HCT116 (cell line): Measurements from ENCODE around the gene FBXL2. TPM values are rescaled to one million over a fixed set of nuclear protein-coding genes. Genes with fewer than 3 reads are reported as not detected.

Source experiments
- ATAC-seq: fragments of 200-7000 bp; cut with Tn5 transposase; 2 replicates; pipeline ENCODE4 v1.9.1; 2020; ENCODE audit warnings: mild to moderate bottlenecking, moderate library complexity
- BruUV-seq: library from RNA; stranded (reverse); fragments of 400-500 nt; replicated peaks from 2 replicates; lab custom pipeline; 2021; lab: Mats Ljungman, UMichigan
- CTCF ChIA-PET: fragments of 300-600 bp; sonication (Branson Sonifier 250); formaldehyde crosslinking; loops from one replicate; lab custom pipeline; 2021; ENCODE audit warnings: antibody characterized with exemption; lab: Charles Lee
- POLR2A ChIA-PET: fragments of 300-600, 350-600 bp; sonication (Branson Sonifier 250); formaldehyde crosslinking; loops from one replicate; lab custom pipeline; 2021; ENCODE audit warnings: antibody characterized with exemption; lab: Charles Lee
- RAD21 ChIA-PET, 2 experiments: fragments of 300-600 bp; sonication (Branson Sonifier 250); formaldehyde crosslinking; loops; one replicate each; lab custom pipeline; 2023; ENCODE audit warnings: low total read pairs in 2 of 2; ENCODE audit not compliant: uncharacterized antibody in 2 of 2, unreplicated experiment in 2 of 2, low non-redundant PET in 1 of 2; lab: Charles Lee
- DNase-seq: peaks from one replicate; pipeline ENCODE4 v3.0.0-alpha.2; 2010; ENCODE audit warnings: low read depth, low spot score
- H2AFZ ChIP-seq: fragments of 200-600 bp; shearing (Covaris generic), sonication (generic); 2 replicates; pipeline ENCODE4 v1.6.1; 2017; ENCODE audit warnings: low read depth, mixed run types, mixed read lengths, antibody characterized with exemption, low read length; ENCODE audit not compliant: poor library complexity, severe bottlenecking
- H3K27ac ChIP-seq: 2 replicates; pipeline ENCODE4 v1.5.1; 2012; ENCODE audit warnings: low read depth, low read length
- H3K27me3 ChIP-seq: fragments of 200-600 bp; sonication (generic); 2 replicates; pipeline ENCODE4 v1.6.1; 2016; ENCODE audit warnings: mixed run types, low read length, mixed read lengths; ENCODE audit not compliant: insufficient read depth
- H3K36me3 ChIP-seq, 2 experiments: fragments of 200-500 bp in 1 of 2; fragments of 200-600 bp in 1 of 2; sonication (Bioruptor generic) in 1 of 2; sonication (generic) in 1 of 2; 2 replicates each; pipeline versions ENCODE4 v1.5.1 to v1.6.1; 2014 to 2016; ENCODE audit warnings: low read length in 2 of 2, inconsistent platforms in 1 of 2, mixed read lengths in 1 of 2, mixed run types in 1 of 2; ENCODE audit not compliant: insufficient read depth in 2 of 2, control insufficient read depth in 1 of 2
- H3K4me1 ChIP-seq, 2 experiments: fragments of 200-600 bp in 1 of 2; sonication (generic) in 1 of 2; 2 replicates each; pipeline versions ENCODE4 v1.5.1 to v1.6.1; 2012 to 2017; ENCODE audit warnings: low read length in 2 of 2, inconsistent platforms in 1 of 2, mild to moderate bottlenecking in 1 of 2, mixed read lengths in 1 of 2, mixed run types in 1 of 2, moderate library complexity in 1 of 2; ENCODE audit not compliant: insufficient read depth in 2 of 2, control insufficient read depth in 1 of 2
- H3K4me2 ChIP-seq: fragments of 200-600 bp; sonication (generic); 2 replicates; pipeline ENCODE4 v1.6.1; 2017; ENCODE audit warnings: mixed run types, low read length, mixed read lengths
- H3K4me3 ChIP-seq, 2 experiments: fragments of 200-600 bp in 1 of 2; sonication (generic) in 1 of 2; replicated peaks in 1 of 2; 2 replicates each; pipeline ENCODE4 v1.5.1; 2011 to 2016; ENCODE audit warnings: low read length in 2 of 2, control low read depth in 1 of 2, low read depth in 1 of 2, mild to moderate bottlenecking in 1 of 2, mixed read lengths in 1 of 2, mixed run types in 1 of 2
- H3K79me2 ChIP-seq: fragments of 200-600 bp; sonication (generic); 2 replicates; pipeline ENCODE4 v1.6.1; 2017; ENCODE audit warnings: mild to moderate bottlenecking, mixed run types, low read length, moderate library complexity, mixed read lengths; ENCODE audit not compliant: insufficient read depth
- H3K9ac ChIP-seq: fragments of 200-600 bp; sonication (generic); 2 replicates; pipeline ENCODE4 v1.6.1; 2016; ENCODE audit warnings: low read length, mixed read lengths
- H3K9me2 ChIP-seq: fragments of 200-600 bp; sonication (generic), shearing (Covaris generic); 2 replicates; pipeline ENCODE4 v1.6.1; 2017; ENCODE audit warnings: mixed run types, mild to moderate bottlenecking, moderate library complexity; ENCODE audit not compliant: insufficient read depth
- H3K9me3 ChIP-seq, 2 experiments: fragments of 200-500 bp in 1 of 2; fragments of 200-600 bp in 1 of 2; sonication (Bioruptor generic) in 1 of 2; sonication (generic) in 1 of 2; 2 replicates each; pipeline ENCODE4 v1.6.1; 2014 to 2017; ENCODE audit warnings: low read length in 2 of 2, mixed read lengths in 2 of 2, inconsistent platforms in 1 of 2, low read depth in 1 of 2, mild to moderate bottlenecking in 1 of 2, mixed run types in 1 of 2, moderate library complexity in 1 of 2; ENCODE audit not compliant: control insufficient read depth in 1 of 2, insufficient read depth in 1 of 2
- H4K20me1 ChIP-seq: fragments of 200-600 bp; sonication (generic), shearing (Covaris generic); 2 replicates; pipeline ENCODE4 v1.6.1; 2017; ENCODE audit warnings: mixed run types, mild to moderate bottlenecking, moderate library complexity; ENCODE audit not compliant: insufficient read depth
- ATF3 ChIP-seq: IDR thresholded peaks from 2 replicates; pipeline ENCODE4 v1.6.1; 2012
- CBX3 ChIP-seq: IDR thresholded peaks from 2 replicates; pipeline ENCODE4 v1.6.1; 2012; ENCODE audit warnings: low read depth
- CEBPB ChIP-seq: IDR thresholded peaks from 2 replicates; pipeline ENCODE4 v1.6.1; 2012; ENCODE audit warnings: low read depth
- CTCF ChIP-seq, 3 experiments: fragments of 200-600 bp in 1 of 3; sonication (generic) in 1 of 3; IDR thresholded peaks in 2 of 3; conservative IDR thresholded peaks in 1 of 3; 2 replicates each; pipeline ENCODE4 v1.5.1; 2012 to 2017; ENCODE audit warnings: low read depth in 2 of 3, low read length in 2 of 3, antibody characterized with exemption in 1 of 3, borderline replicate concordance in 1 of 3, control low read depth in 1 of 3, mild to moderate bottlenecking in 1 of 3, mixed read lengths in 1 of 3, mixed run types in 1 of 3, moderate library complexity in 1 of 3; ENCODE audit not compliant: insufficient read depth in 1 of 3
- EGR1 ChIP-seq: IDR thresholded peaks from 2 replicates; pipeline ENCODE4 v1.6.1; 2012; ENCODE audit warnings: low read depth
- ELF1 ChIP-seq: IDR thresholded peaks from 2 replicates; pipeline ENCODE4 v1.6.1; 2012; ENCODE audit warnings: low read depth, borderline replicate concordance
- EZH2phosphoT487 ChIP-seq: fragments of 200-600 bp; IDR thresholded peaks from 2 replicates; pipeline ENCODE4 v1.6.1; 2018; ENCODE audit warnings: antibody characterized with exemption, borderline replicate concordance
- JUND ChIP-seq: IDR thresholded peaks from 2 replicates; pipeline ENCODE4 v1.6.1; 2012
- MAX ChIP-seq: IDR thresholded peaks from 2 replicates; pipeline ENCODE4 v1.6.1; 2012
- POLR2A ChIP-seq: IDR thresholded peaks from 2 replicates; pipeline ENCODE4 v1.7.0; 2011; ENCODE audit warnings: borderline replicate concordance; ENCODE audit not compliant: insufficient read depth, insufficient read length; ENCODE audit errors: extremely low read depth
- RAD21 ChIP-seq: IDR thresholded peaks from 2 replicates; pipeline ENCODE4 v1.6.1; 2012; ENCODE audit warnings: low read depth, mild to moderate bottlenecking
- REST ChIP-seq: IDR thresholded peaks from 2 replicates; pipeline ENCODE4 v1.6.1; 2012; ENCODE audit warnings: low read depth
- SIN3A ChIP-seq: IDR thresholded peaks from 2 replicates; pipeline ENCODE4 v1.6.1; 2012; ENCODE audit warnings: low read depth
- SP1 ChIP-seq: IDR thresholded peaks from 2 replicates; pipeline ENCODE4 v1.6.1; 2012; ENCODE audit warnings: low read depth
- SRF ChIP-seq: IDR thresholded peaks from 2 replicates; pipeline ENCODE4 v1.6.1; 2012; ENCODE audit warnings: low read depth
- TCF7L2 ChIP-seq: IDR thresholded peaks from 2 replicates; pipeline ENCODE4 v1.7.0; 2011; ENCODE audit warnings: borderline replicate concordance, inconsistent platforms; ENCODE audit not compliant: insufficient read depth, insufficient read length; ENCODE audit errors: extremely low read depth
- ZBTB33 ChIP-seq: IDR thresholded peaks from 2 replicates; pipeline ENCODE4 v1.6.1; 2011; ENCODE audit warnings: mild to moderate bottlenecking, low read length, moderate library complexity; ENCODE audit not compliant: insufficient replicate concordance; ENCODE audit errors: extremely low read depth
- ZFX ChIP-seq: fragments of 450-650 bp; IDR thresholded peaks from 2 replicates; pipeline ENCODE4 v1.6.1; 2017
- ZNF274 ChIP-seq: fragments of 200-500 bp; sonication (Bioruptor generic); IDR thresholded peaks from 2 replicates; pipeline ENCODE4 v1.6.1; 2014; ENCODE audit warnings: mild to moderate bottlenecking, low read depth, low read length, inconsistent platforms
- intact Hi-C: fragments of 100-400 bp; cut with micrococcal nuclease; formaldehyde crosslinking; loops from 2 replicates; pipeline ENCODE4 v1.10.0; 2022
- total RNA-seq: library from RNA; stranded (reverse); gene quantifications from one replicate; pipeline ENCODE4 v1.2.1, GENCODE V29; 2021; ENCODE audit not compliant: unreplicated experiment

Gene FBXL2
- total RNA-seq, 1 experiment from 2014 or later = 12.8 TPM

- TF ChIP-seq ZBTB33 (no peak), SP1 (no peak), SRF (no peak), CEBPB (no peak), ATF3 (no peak)
Measured at GRCh38 chr3:33401781-33402180, 124.5 kb downstream of the FBXL2 start (continued).

- Histone ChIP-seq H3K9ac (no peak overlapping the region), H3K9me2 (no peaks in the 10 kb centered on the region), H3K27ac (no peak overlapping the region), H4K20me1 (peaks cover 4% of the 10 kb centered on the region; the same call in 1 of the 2 replicates), H3K79me2 (peaks cover 9% of the 10 kb centered on the region), H3K36me3 (peaks cover 42 to 69% of the 10 kb centered on the region in 2 experiments), H3K27me3 (no peaks in the 10 kb centered on the region), H3K9me3 (no peaks in the 10 kb centered on the region), H3K4me2 (no peak overlapping the region), H2AFZ (no peak overlapping the region), H3K4me1 (no peaks in the 10 kb centered on the region), H3K4me3 (no peak overlapping the region)
- no TSS peak for BruUV-seq
- ATAC-seq (no peak), DNase-seq (no peak)
- POLR2A ChIA-PET = no interaction called here
- RAD21 ChIA-PET = no interaction called here
- CTCF ChIA-PET = no interaction called here
- intact Hi-C loops = no loop called here
- no peak for TF ChIP-seq REST
- TF ChIP-seq EZH2phosphoT487 = no peak
- no peak for TF ChIP-seq SIN3A
- no peak for TF ChIP-seq SP1
- TF ChIP-seq CEBPB = no peak
- no peak for TF ChIP-seq EGR1
- no peak for TF ChIP-seq ZFX
- no peak for TF ChIP-seq MAX
- no peak for TF ChIP-seq TCF7L2
- no peak for TF ChIP-seq ZNF274
- TF ChIP-seq CTCF (IDR thresholded peaks at IDR 0.05 in 2 of 3, conservative IDR thresholded peaks at IDR 0.05 in 1 of 3; ENCODE audit: borderline replicate concordance in 1 of 3, insufficient read depth in 1 of 3, low read depth in 2 of 3, low read length in 2 of 3) = no peak
- no peak for TF ChIP-seq ATF3
- no peak for TF ChIP-seq CBX3
- no peak for TF ChIP-seq POLR2A
- no peak for TF ChIP-seq JUND
- TF ChIP-seq RAD21 = no peak
- TF ChIP-seq ELF1 = no peak
Measured at GRCh38 chr3:33402936-33403335, 125.7 kb downstream of the FBXL2 start.
